HG02623 (cell line): ENCODE measurements around the gene TMEM129.

Experiments used
- ATAC-seq: cut with Tn5 transposase; IDR thresholded peaks from one replicate; pipeline ENCODE4 v1.9.1; 2021; ENCODE audit warnings: moderate library complexity; ENCODE audit not compliant: unreplicated experiment

Gene TMEM129

DNA sequence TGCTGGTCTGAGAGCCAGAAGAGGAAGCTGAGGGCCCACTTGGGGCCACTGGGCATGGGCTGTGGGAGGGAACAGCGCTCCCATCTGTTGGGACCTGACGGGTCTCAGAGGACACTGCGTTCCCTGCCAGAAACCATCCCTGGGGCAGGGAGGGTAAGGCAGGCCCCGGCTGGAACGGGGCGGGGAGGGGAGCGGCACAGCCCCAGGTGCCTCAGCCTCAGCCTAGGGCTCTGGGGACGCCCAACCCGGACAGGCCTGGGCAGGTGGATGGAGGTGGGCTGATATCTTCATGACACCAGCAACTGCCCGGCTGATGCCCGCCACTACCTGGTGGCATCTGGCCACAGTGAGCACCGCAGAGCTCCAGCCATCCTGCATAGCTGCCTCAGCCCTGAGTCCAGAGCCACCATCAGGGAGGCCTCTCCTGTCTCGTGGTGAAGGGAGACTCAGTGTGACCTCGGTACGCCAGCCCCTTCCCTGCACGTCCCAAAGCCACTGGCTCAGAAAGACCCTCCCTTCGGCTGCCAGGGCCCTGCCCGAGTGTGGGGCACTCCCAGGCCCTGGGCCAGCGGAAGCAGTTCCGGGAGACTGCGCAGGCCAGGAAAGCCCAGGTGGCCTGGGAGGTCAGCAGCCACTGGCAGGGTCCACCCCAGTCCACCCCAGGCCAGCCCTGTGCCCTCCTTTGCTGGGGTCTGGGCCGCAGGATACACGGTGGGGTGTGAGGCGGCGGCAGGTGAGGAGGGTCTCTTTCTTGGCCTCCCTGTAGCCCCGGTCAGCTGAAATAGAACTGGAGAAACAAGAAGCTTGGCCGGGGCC, 37.4 kb upstream of the TMEM129 start:
- ATAC-seq = no peak

- ATAC-seq = no peak
Observed at GRCh38 chr4:1757836-1758235, 36.7 kb upstream of the TMEM129 start.

DNA sequence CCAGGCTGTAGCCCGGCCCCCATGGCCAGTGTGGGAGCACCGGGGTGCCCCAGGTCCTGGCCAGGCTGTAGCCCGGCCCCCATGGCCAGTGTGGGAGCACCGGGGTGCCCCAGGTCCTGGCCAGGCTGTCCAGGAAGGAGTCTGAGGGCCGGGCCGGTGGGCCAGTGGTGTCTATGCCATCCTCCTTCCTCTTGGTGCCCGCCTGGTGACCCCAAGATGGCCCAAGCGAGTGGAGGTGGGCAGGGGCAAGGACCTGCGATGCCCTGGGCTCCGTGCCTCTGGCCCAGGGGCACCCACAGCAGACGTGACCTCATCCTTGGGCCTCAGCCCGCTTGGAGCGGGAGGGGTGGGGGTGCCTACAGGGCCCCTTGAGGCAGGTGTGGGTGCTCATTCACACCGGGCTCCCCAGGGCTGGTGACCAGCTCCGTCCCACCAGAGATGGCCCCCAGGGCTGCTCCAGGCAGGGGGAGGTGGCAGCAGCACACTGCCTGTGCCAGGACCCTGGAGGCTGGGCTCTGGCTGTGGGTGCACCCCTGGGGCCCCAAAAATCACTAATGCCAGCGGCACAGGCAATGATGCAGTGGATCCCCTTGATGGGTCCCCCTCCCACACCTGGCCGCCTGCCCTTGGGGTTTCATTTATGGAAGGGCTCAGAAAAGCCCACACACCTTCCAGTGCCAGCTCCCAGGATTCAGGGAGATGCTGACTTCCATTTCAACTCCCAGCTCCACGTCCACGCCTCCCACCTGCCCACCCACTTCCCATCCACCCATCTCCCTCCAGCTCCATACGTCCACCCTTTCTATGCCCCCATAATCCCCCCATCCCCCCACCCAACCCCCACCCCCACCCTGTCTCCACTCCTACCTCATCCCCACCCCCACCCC, 36.0 kb upstream of the TMEM129 start:
- no peak for ATAC-seq

GRCh38 chr4:1756079-1756478, 35.0 kb upstream of the TMEM129 start:
- no peak for ATAC-seq

GRCh38 chr4:1755297-1755696, 34.2 kb upstream of the TMEM129 start:
- ATAC-seq = no peak

GRCh38 chr4:1754336-1754735, 33.2 kb upstream of the TMEM129 start:
- no peak for ATAC-seq

DNA sequence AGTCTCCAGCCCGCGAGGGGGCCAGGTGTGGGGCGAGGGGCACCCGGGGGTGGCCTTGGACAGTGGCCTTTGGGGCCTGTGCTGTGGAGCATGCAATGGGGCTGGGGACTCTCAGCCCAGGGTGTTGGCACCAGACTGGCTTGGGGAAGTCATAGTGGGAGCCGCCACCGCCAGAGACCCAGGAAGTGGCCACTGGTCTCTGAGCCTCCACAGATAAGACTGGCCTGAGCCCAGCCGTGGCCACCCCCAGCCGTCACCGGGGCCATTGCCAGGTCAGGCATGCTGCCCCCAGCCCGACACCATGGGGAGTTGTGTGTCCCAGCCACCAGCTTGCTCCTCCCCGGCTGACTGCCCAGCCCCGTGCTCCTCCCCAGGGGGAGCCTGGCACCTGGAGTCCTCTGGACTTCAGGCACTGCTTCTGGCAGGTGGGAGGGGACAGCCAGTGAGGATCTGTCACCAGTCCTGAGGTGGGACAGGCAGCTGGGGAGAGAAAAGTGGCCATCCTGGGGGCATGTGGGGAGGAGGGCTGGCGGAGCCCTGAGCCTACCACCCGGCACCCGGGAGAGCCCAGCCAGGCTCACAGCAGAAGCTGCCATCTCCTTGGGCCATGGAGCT, 32.7 kb upstream of the TMEM129 start:
- no peak for ATAC-seq

- no peak for ATAC-seq
Observed at GRCh38 chr4:1753294-1753696, 32.2 kb upstream of the TMEM129 start.

- no peak for ATAC-seq
Observed at GRCh38 chr4:1752284-1753041, 31.3 kb upstream of the TMEM129 start.

- ATAC-seq = no peak
Observed at GRCh38 chr4:1751919-1752283, 30.8 kb upstream of the TMEM129 start.

DNA sequence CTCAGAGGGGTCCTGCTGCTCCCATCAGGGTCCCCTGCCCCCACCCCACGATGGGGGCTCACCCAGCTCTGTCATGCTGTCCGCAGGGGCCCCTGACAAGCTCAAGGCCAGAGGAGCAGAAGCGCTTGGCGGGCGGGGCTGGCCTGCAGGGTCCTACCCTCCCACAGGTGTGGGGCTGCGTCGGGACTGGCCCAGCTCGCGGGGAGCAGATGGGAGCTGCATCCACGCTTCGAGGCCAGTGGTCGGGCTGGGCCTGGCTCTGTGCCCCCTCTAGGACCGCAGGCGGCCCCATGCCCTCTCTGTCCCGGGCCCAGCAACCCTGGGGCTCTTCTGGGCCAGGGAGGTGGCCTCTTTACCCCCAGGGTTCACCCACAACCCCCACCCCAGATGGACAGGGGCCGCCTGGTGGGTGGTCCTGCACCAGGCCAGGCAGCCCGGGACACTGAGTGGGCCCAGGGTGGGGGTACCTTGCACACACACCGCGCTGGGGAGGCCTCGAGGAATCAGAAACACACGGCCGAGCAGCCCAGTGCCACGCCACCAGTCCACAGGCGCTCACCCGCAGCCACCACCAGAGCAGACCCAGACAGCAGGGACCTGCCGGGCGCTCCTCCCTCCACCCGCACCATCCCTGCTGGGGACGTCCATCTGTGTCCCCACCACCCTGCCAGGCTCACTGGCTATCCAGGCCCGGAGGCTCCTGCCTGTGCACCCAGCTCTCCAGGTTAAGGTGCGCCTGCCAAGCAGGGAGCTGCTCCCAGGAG, 30.2 kb upstream of the TMEM129 start:
- no peak for ATAC-seq

DNA sequence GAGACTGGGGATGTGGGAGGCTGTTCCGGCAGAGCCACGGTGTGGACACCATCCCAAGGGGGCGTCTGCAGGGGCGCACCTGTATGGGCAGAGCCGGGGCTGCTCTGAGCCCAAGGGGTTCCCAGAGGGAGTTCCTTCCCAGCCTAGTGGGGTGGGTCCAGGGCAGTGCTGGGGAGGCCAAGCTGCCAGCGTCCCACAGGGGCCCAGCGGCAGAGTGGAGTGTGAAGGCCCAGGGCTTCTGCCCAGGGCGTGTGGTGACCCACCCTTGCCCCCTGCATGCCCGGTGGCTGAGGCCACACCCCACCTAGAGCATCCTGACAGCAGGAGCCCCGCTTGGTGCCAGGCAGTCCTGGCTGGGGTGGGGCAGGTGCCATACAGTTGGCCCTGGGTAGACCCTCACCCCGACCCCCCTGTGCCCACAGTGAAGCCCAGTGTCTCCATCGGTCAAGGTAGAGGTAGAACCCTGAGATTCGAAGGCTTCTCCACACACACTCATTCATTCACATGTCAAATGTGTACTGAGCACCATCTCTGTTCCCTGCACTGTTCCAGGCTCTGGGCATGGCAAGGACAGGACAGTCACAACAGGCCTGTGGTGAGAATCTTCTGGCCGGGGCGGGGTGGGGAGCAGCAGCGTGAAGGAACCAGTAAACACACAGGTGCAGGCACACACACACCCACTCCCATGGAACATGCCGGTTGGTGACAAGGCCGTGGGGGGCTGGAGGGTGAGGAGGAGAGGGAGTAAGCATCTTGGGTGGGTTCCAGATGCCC, 29.4 kb upstream of the TMEM129 start:
- ATAC-seq = no peak

DNA sequence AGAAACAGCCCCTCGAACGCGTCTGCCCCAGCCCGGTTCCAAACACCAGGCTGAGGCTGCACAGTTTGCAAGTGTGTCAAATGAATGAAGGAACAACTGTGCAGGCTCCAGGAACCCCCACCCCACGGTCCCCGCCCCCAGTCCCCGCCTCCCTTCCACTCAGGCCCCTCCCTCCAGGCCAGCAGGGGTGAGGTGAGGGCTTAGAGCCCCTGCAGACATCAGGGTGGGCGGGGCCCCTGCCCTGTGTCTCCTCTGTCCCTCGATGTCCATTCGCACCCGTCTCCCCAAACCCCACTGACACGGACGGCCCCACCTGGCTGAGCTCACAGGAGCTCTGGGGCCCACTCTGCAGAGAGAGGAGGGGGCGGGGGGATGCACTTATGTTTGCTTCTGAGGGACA, 28.7 kb upstream of the TMEM129 start:
- ATAC-seq = no peak

DNA sequence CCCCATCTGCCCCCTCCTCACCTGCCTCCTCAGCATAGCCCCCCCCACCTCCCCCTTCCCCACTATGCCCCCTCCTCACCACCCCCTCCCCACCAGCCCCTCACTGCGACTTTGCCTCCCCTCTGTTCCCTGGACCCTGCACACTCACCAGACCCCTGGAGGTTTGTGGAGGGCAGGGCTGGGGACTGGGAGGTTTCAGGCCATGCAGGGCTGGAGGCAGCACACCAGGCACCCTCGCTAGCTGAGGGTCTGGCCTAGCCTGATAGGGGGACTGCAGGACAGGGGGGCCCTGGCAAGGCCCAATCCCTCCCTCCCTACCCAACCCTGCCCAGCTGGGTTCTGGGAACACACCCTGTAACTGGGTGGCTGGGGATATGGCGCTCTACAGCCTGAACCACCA, 28.2 kb upstream of the TMEM129 start:
- ATAC-seq = no peak

- ATAC-seq = no peak
Observed at GRCh38 chr4:1748465-1748995, 27.4 kb upstream of the TMEM129 start.

DNA sequence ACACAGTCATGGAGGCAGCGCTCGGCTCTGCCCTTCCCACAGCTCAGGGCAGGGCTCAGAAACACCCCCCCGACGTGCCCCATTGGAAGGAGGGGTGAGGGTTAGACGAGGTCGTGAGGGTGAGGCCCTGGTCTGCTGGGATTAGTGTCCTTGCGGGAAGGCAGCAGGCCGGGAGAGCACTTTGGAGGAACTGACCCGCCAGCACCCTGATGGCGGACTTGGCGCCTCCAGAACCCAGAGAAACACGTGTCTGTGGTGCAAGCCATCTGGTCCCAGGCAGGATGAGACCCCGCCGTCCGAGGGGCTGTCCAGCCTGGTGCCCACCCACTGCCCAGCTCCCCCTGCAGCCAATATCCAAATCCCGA, 26.5 kb upstream of the TMEM129 start:
- ATAC-seq = no peak

- ATAC-seq = no peak
Observed at GRCh38 chr4:1746919-1747602, 25.9 kb upstream of the TMEM129 start.

GRCh38 chr4:1746265-1746691, 25.2 kb upstream of the TMEM129 start:
- ATAC-seq = no peak

DNA sequence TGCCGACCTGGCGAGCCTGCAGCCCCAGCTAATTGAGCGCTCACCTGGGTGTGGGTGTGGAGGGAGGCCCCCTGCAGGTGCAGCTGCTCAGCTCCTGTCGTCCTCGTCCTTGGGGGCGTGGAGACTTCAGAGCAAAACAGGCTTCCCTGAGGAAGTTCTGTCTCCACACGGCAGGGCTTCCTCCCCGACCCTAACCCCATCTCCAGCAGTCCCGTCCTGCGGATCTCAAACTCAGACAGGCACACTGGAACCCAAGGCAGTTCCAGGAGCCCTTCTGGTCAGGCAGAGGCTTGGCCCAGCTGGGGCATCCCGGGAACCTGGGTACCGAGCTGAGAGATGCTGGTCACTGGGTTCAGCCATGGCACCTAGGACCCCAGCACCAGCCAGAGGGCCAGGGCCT, 24.6 kb upstream of the TMEM129 start:
- ATAC-seq = no peak
